HepG2 (cell line): ENCODE data around the gene FABP1. TPM values are rescaled to one million over a fixed set of nuclear protein-coding genes. Genes with fewer than 3 reads are reported as not detected.

Experiments
- ATAC-seq: fragments of 200-7000 bp; cut with Tn5 transposase; 3 replicates; pipeline ENCODE4 v1.9.1; 2020; ENCODE audit warnings: mild to moderate bottlenecking, moderate library complexity
- BruUV-seq: library from RNA; stranded (reverse); fragments of 400-500 nt; replicated peaks from 2 replicates; lab custom pipeline; 2021; lab: Mats Ljungman, UMichigan
- CTCF ChIA-PET: fragments of 300-600 bp; formaldehyde crosslinking; extraction: SDS; loops from one replicate; lab custom pipeline; 2021; ENCODE audit warnings: low total read pairs, inconsistent platforms, low intra/inter-chr PET ratio; lab: Yijun Ruan, JAX
- POLR2A ChIA-PET: fragments of 350-600 bp; sonication (Branson Sonifier 250); formaldehyde crosslinking; loops from one replicate; lab custom pipeline; 2020; ENCODE audit warnings: antibody characterized with exemption, inconsistent platforms; lab: Yijun Ruan, JAX
- DNase-seq: peaks from one replicate; pipeline ENCODE4 v3.0.0-alpha.2; 2015; ENCODE audit warnings: low spot score
- FAIRE-seq: peaks from 3 replicates; lab custom pipeline; 2011; peaks lifted over from hg19 to GRCh38; lab: Jason Lieb, UNC
- H2AFZ ChIP-seq: one replicate; pipeline ENCODE4 v1.6.1; 2011; ENCODE audit warnings: low read length, inconsistent platforms
- H3K27ac ChIP-seq: fragments of 300-600 bp; 3 replicates; pipeline ENCODE4 v1.8.0; 2011; ENCODE audit warnings: mixed run types, mild to moderate bottlenecking, mixed read lengths, low read length, inconsistent platforms; ENCODE audit not compliant: insufficient read depth; ENCODE audit errors: extremely low read length
- H3K27me3 ChIP-seq, 2 experiments: fragments of 200-600 bp in 1 of 2; 2 replicates in 1 of 2; 3 replicates in 1 of 2; pipeline versions ENCODE4 v1.6.0 to v1.8.0; 2011; ENCODE audit warnings: low read length in 2 of 2, mild to moderate bottlenecking in 2 of 2, moderate library complexity in 2 of 2, inconsistent platforms in 1 of 2; ENCODE audit not compliant: insufficient read depth in 2 of 2, control insufficient read depth in 1 of 2
- H3K36me3 ChIP-seq, 2 experiments: fragments of 200-600 bp in 1 of 2; replicated peaks in 1 of 2; 2 replicates in 1 of 2; 3 replicates in 1 of 2; pipeline versions ENCODE4 v1.5.1 to v1.8.0; 2011; ENCODE audit warnings: low read length in 2 of 2, inconsistent platforms in 1 of 2; ENCODE audit not compliant: insufficient read depth in 2 of 2, control insufficient read depth in 1 of 2
- H3K4me1 ChIP-seq: 2 replicates; pipeline ENCODE4 v1.5.1; 2012; ENCODE audit warnings: low read length, inconsistent platforms; ENCODE audit not compliant: insufficient read depth
- H3K4me2 ChIP-seq: 2 replicates; pipeline ENCODE4 v1.6.0; 2011; ENCODE audit warnings: low read depth, low read length, inconsistent platforms
- H3K4me3 ChIP-seq, 3 experiments: fragments of 200-600 bp in 1 of 3; sonication (generic), shearing (Covaris generic) in 1 of 3; replicated peaks in 1 of 3; 2 replicates each; pipeline ENCODE4 v1.5.1; 2011 to 2016; ENCODE audit warnings: low read length in 3 of 3, inconsistent platforms in 2 of 3, low read depth in 2 of 3, mild to moderate bottlenecking in 2 of 3, control low read depth in 1 of 3, mixed read lengths in 1 of 3; ENCODE audit not compliant: insufficient read depth in 1 of 3
- H3K79me2 ChIP-seq: one replicate; pipeline ENCODE4 v1.6.1; 2011; ENCODE audit warnings: low read length, inconsistent platforms; ENCODE audit not compliant: insufficient read depth
- H3K9ac ChIP-seq: 2 replicates; pipeline ENCODE4 v1.6.0; 2011; ENCODE audit warnings: mild to moderate bottlenecking, low read depth, low read length, inconsistent platforms; ENCODE audit not compliant: insufficient read depth
- H3K9me3 ChIP-seq: 2 replicates; pipeline ENCODE4 v1.5.1; 2012; ENCODE audit warnings: mild to moderate bottlenecking, low read length
- H4K20me1 ChIP-seq: 2 replicates; pipeline ENCODE4 v1.6.0; 2011; ENCODE audit warnings: inconsistent platforms, mild to moderate bottlenecking, low read length, moderate library complexity; ENCODE audit not compliant: insufficient read depth
- ATF7 ChIP-seq, 2 experiments: fragments of 450-650 bp in 1 of 2; sonication (generic) in 1 of 2; formaldehyde crosslinking in 1 of 2; IDR thresholded peaks; 2 replicates each; pipeline versions ENCODE4 v1.4.0 to v1.6.1; 2016 to 2020; ENCODE audit warnings: antibody characterized with exemption in 1 of 2, mild to moderate bottlenecking in 1 of 2, missing genetic modification reagents in 1 of 2
- BRD4 ChIP-seq: sonication (generic); formaldehyde crosslinking; IDR thresholded peaks from 2 replicates; pipeline ENCODE4 v1.4.0; 2020; ENCODE audit warnings: missing genetic modification reagents
- CCAR2 ChIP-seq: fragments of 200-400 bp; formaldehyde crosslinking; optimal IDR thresholded peaks from 2 replicates; pipeline ENCODE3; 2018; ENCODE audit warnings: low read depth, mild to moderate bottlenecking, low read length, moderate library complexity
- EED ChIP-seq: sonication (generic); formaldehyde crosslinking; IDR thresholded peaks from 2 replicates; pipeline ENCODE4 v1.5.0; 2020; ENCODE audit warnings: mild to moderate bottlenecking, missing genetic modification reagents
- EHMT2 ChIP-seq: fragments of 200-600 bp; sonication (generic); IDR thresholded peaks from 2 replicates; pipeline ENCODE4 v1.7.0; 2017; ENCODE audit warnings: antibody characterized with exemption, low read depth, low read length, borderline replicate concordance
- EP300 ChIP-seq, 3 experiments: sonication (generic) in 1 of 3; formaldehyde crosslinking in 1 of 3; IDR thresholded peaks; 2 replicates each; pipeline versions ENCODE4 v1.5.1 to v1.6.1; 2011 to 2020; ENCODE audit warnings: low read depth in 2 of 3, low read length in 2 of 3, borderline replicate concordance in 1 of 3, improper control_type of control experiment in 1 of 3, mild to moderate bottlenecking in 1 of 3, missing genetic modification reagents in 1 of 3, moderate library complexity in 1 of 3
- HHEX ChIP-seq: IDR thresholded peaks from 2 replicates; pipeline ENCODE4 v1.6.1; 2016; ENCODE audit warnings: control low read depth
- HNF1B ChIP-seq: sonication (generic); formaldehyde crosslinking; IDR thresholded peaks from 2 replicates; pipeline ENCODE4 v1.5.1; 2020; ENCODE audit warnings: mild to moderate bottlenecking, moderate library complexity, missing genetic modification reagents
- PHF8 ChIP-seq: sonication (generic); formaldehyde crosslinking; IDR thresholded peaks from 2 replicates; pipeline ENCODE4 v1.5.0; 2020; ENCODE audit warnings: missing genetic modification reagents
- RXRA ChIP-seq: sonication (generic); formaldehyde crosslinking; IDR thresholded peaks from 2 replicates; pipeline ENCODE4 v1.5.1; 2020; ENCODE audit warnings: missing genetic modification reagents
- WIZ ChIP-seq: sonication (generic); formaldehyde crosslinking; IDR thresholded peaks from 2 replicates; pipeline ENCODE4 v1.5.1; 2020; ENCODE audit warnings: mild to moderate bottlenecking, missing genetic modification reagents
- ZBTB39 ChIP-seq: sonication (generic); formaldehyde crosslinking; IDR thresholded peaks from 2 replicates; pipeline ENCODE4 v1.5.0; 2020; ENCODE audit warnings: missing genetic modification reagents
- ZC3H4 ChIP-seq: sonication (generic); formaldehyde crosslinking; IDR thresholded peaks from 2 replicates; pipeline ENCODE4 v1.4.0; 2020; ENCODE audit warnings: missing genetic modification reagents, borderline replicate concordance
- ZNF414 ChIP-seq: sonication (generic); formaldehyde crosslinking; IDR thresholded peaks from 2 replicates; pipeline ENCODE4 v1.5.0; 2020; ENCODE audit warnings: missing genetic modification reagents
- ZNF619 ChIP-seq: sonication (generic); formaldehyde crosslinking; IDR thresholded peaks from 2 replicates; pipeline ENCODE4 v1.4.0; 2020; ENCODE audit warnings: mild to moderate bottlenecking, missing genetic modification reagents
- ZNF792 ChIP-seq: IDR thresholded peaks from 2 replicates; pipeline ENCODE4 v1.6.1; 2016
- ZSCAN9 ChIP-seq: IDR thresholded peaks from 2 replicates; pipeline ENCODE4 v1.6.1; 2016; ENCODE audit warnings: borderline replicate concordance
- whole genome bisulfite sequencing: methylation state at CpG from one replicate; pipeline ENCODE4 v1.1.6; 2017; ENCODE audit warnings: low lambda C conversion rate; 5-methylcytosine and 5-hydroxymethylcytosine counted together
- in situ Hi-C: cut with HindIII; loops from 2 replicates; pipeline ENCODE4 v1.10.0; 2017; ENCODE audit warnings: low pct_unique_long_range_greater_than_20kb; ENCODE audit not compliant: extremely low pct_ligation_motif_present
- intact Hi-C: fragments of 100-400 bp; cut with micrococcal nuclease; formaldehyde crosslinking; loops from one replicate; pipeline ENCODE4 v1.10.0; 2022; ENCODE audit not compliant: unreplicated experiment
- polyA plus RNA-seq, 8 experiments: library from polyadenylated mRNA; depleted of rRNA in 3 of 8; stranded (reverse) in 7 of 8; unstranded in 1 of 8; fragments of >200 nt; fragmentation: Illumina TruSeq in 4 of 8; extraction: Trizol in 4 of 8; gene quantifications; 2 replicates each; pipeline versions ENCODE4 v1.2.1 to v1.2.3, GENCODE V29; 2011 to 2016; ENCODE audit warnings: low read depth in 4 of 8, missing spikeins in 1 of 8, mixed read lengths in 1 of 8; ENCODE audit not compliant: insufficient read depth in 1 of 8
- total RNA-seq, 5 experiments: library from RNA; depleted of rRNA; stranded (reverse); fragments of >200 nt; fragmentation: Illumina TruSeq; extraction: Trizol; gene quantifications; 2 replicates each; pipeline ENCODE4 v1.2.3, GENCODE V29; 2016; ENCODE audit warnings: low read depth in 1 of 5

The FABP1 gene
- total and polyA plus RNA-seq, 2 of the 13 experiments (the other 11 are each of a cell fraction or from before 2014, with no cell fraction given) = 644 to 1,608 TPM

GRCh38 chr2:88128654-88129312 lies 921 bp upstream of the FABP1 start:
- no peak for FAIRE-seq
- no peak overlapping the region for H2AFZ ChIP-seq
- H3K27ac ChIP-seq = peak overlapping the region; percentile 83
- H4K20me1 ChIP-seq = peaks cover 32% of the 10 kb centered on the region
- 78% methylated on average over 7 of the region's 7 CpGs for WGBS
- DNase-seq = no peak
- peaks cover 11 to 14% of the 10 kb centered on the region in 2 experiments; a peak in 4 of 5 replicates for H3K36me3 ChIP-seq
- H3K9me3 ChIP-seq = no peaks in the 10 kb centered on the region
- in situ Hi-C loops (no loop called here), intact Hi-C loops (loop anchor here (1.0 to 5.0 kb wide), 3 partner anchors 11 to 111 kb away; partner anchors contain the start of gene RNU2-63P)
- ATAC-seq = peak; percentile 2
- H3K27me3 ChIP-seq = no peaks in the 10 kb centered on the region; a peak in 1 of 5 replicates
- H3K79me2 ChIP-seq = peaks cover 28% of the 10 kb centered on the region
- no TSS peak for BruUV-seq
- ChIA-PET POLR2A (interaction anchor here (1.4 kb wide), 1 partner anchor 74 kb away, joined by 7 read pairs; the partner anchor contains the start of gene KRCC1), CTCF (no interaction called here)
- no peak overlapping the region; a peak in 1 of 6 replicates for H3K4me3 ChIP-seq
- H3K4me1 ChIP-seq = peaks cover 91% of the 10 kb centered on the region
- H3K9ac ChIP-seq = peak overlapping the region; percentile 23
- peak overlapping the region; percentile 90 for H3K4me2 ChIP-seq
- TF ChIP-seq ZC3H4 (CRISPR knock-in tag) = no peak
- TF ChIP-seq HNF1B = peak; percentile 45
- TF ChIP-seq BRD4 (CRISPR knock-in tag) = 0 out of 2 replicates have a peak, but pooled peaks have one; percentile 56
- TF ChIP-seq EP300 (IDR thresholded peaks at IDR 0.05; ENCODE audit: low read depth in 2 of 2, low read length in 2 of 2) = 0 out of 4 replicates have a peak, but pooled peaks of 1 of the 2 experiments have one; percentile 1
- no peak for TF ChIP-seq EP300 (CRISPR knock-in tag; IDR thresholded peaks at IDR 0.05; ENCODE audit: borderline replicate concordance)
- 0 out of 2 replicates have a peak, but pooled peaks have one; percentile 28 for TF ChIP-seq PHF8 (CRISPR knock-in tag)
- peak; percentile 65; the same call in 1 of the 2 replicates for TF ChIP-seq ZNF619 (CRISPR knock-in tag)
- no peak for TF ChIP-seq RXRA
- TF ChIP-seq ZBTB39 = 0 out of 2 replicates have a peak, but pooled peaks have one; percentile 60
- TF ChIP-seq ATF7 (IDR thresholded peaks at IDR 0.05) = 0 out of 2 replicates have a peak, but pooled peaks have one; percentile 1
- no peak for TF ChIP-seq ATF7 (CRISPR knock-in tag; IDR thresholded peaks at IDR 0.05)
- TF ChIP-seq ZNF414 (CRISPR knock-in tag) = 0 out of 2 replicates have a peak, but pooled peaks have one; percentile 12
- peak; percentile 71; the same call in 1 of the 2 replicates for TF ChIP-seq EHMT2
- no peak for TF ChIP-seq ZSCAN9 (CRISPR knock-in tag)
- peak; percentile 23 for TF ChIP-seq CCAR2
- 0 out of 2 replicates have a peak, but pooled peaks have one; percentile 69 for TF ChIP-seq WIZ (CRISPR knock-in tag)
- 0 out of 2 replicates have a peak, but pooled peaks have one; percentile 34 for TF ChIP-seq EED (CRISPR knock-in tag)
- no peak for TF ChIP-seq ZNF792 (CRISPR knock-in tag)
- TF ChIP-seq HHEX (CRISPR knock-in tag) = peak; percentile 3; the same call in 1 of the 2 replicates
